ENCODE measurements around the gene LYZL4.

The LYZL4 gene

DNA sequence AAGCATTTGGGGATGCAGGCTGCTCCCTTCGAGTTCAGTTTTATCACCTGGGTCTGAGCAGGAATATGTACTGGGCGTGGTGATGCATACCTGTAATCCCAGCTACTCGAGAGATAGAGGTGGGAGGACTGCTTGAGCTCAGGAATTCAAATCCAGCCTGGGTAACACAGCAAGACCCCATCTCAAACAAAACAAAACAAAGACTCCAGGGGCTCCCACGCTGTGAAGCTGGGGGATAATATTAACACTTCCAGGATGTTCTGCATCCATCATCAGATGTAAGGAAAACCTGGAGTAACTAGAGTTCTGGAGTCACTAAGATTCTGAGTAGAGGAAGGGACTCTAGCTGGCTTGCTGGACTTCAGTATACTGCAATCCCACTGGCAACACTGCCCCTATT is 40.6 kb downstream of the LYZL4 start:
- DNase-seq: no peak

DNA sequence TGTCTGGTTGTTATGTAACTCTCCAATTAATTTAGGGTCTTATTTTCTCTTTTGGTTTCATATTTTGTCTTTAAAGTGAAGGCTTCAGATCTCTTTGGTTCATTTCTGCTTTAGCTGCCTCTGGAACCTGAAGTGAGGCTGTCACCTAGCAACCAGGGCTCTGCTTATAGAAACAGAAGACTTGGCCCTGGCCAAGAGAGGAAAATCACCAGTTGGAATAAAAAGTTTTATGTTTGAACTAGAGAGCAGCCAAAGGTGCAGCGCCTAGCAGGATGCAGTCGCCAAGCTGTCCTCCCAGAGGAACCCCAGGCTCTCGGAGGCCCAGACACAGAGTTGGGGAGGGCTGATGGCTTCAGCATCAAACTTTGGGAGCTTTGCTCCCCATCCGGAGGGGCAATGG is 41.1 kb downstream of the LYZL4 start:
- no peak for DNase-seq

DNA sequence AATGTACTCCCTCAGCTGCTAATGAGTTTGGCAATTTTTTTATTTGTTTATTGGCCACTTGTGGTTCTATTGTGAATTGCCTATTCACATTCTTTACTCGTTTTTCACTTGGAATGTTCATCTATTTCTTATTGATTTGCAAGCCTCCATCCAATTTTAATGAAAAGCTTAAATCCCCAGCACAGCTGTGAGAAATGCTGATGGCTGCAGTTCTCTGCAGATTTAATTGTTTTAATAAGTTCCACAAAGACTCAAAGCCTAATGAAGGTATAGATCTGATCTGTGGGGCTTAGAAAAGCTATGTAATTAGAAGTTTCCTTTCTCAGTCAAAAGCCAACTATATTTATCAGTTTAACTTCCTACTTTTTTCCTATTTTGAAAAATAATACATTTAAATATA is 41.5 kb downstream of the LYZL4 start:
- no peak for DNase-seq

DNA sequence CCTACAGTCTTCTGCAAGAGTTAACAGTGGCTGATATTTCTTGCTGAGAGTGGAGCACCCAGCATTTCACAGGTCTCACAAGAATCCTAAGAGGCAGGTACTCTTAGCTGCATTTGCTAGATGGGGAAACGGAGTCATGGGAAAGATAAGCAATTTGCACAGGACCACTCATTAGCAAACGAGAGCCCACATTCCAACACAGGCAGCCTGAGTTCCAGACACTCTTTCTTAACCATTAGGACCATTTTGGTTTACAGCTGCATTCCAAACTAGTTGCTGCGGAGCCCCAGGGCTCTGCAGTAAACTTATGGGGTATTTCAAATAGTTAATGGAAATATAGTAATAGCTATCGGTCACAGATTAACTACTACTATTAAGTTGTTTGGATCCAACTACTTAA is 42.5 kb downstream of the LYZL4 start:
- DNase-seq: no peak

DNA sequence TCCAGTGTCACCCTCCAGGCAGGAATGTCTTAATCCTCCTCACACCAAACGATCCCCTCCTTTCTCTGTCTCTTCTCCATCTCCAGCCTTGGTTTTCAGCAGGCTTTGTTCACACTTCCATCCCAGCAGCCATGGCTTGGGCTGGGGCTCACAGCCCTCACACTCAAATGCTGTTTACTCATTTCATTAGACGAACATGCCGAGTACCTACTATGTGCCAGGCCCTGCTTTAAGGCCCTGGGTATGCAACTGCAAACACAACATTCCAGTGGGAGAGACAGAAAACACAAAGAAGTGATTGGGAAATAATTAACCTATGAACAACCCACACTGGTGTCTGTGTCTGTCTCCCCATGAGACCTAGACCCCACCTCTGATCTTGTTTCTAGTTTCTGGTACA is 43.9 kb downstream of the LYZL4 start:
- DNase-seq: no peak

DNA sequence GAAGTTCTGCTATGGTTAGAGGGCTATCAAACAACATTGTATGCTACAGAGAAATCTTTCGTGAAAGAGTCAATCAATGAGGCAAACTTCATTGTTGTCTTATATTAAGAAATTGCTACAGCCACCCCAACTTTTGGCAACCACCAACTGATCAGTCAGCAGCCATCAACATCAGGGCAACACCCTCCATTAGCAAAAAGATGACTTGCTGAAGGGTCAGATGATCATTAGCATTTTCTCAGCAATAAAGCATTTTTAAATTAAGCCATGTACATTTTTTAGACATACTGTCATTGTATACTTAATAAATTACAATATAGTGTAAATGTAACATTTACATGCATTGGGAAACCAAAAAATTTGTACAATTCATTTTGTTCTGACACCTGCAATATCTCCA is 53.1 kb downstream of the LYZL4 start:
- DNase-seq: no peak

DNA sequence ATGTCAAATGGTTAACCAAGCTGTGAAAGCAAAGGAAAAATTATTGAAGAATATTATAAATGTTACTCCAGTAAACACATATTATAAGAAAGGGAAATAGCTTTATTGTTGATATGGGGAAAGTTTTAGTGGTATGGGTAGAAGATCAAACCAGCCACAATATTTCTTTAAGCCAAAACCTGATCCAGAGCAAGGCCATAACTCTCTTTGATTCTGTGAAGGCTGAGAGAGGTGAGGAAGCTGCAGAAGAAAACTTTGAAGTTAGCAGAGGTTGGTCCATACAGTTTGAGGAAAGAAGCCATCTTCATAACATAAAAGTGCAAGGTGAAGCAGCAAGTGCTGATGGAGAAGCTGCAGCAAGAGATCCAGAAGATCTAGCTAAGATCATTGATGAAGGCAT is 54.8 kb downstream of the LYZL4 start:
- DNase-seq: no peak

DNA sequence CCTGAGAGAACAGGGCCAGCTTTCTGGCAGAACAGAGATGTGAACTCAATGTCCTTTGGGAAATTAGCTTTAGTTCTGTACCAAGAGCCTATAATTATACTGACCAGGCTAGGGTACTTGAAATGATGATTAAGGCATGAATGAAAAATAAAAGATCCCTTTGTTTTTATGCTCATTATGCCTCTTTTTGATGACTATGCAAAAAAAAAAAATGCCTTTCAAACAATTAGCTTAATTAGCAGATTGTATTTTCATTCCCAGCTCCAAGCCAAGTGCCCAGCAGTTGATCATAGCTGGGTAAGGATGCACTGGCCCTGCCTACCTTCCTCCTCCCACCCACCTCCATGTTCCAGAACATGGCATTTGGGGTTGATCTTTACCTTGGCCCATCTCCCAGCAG is 56.8 kb downstream of the LYZL4 start:
- no peak for DNase-seq

DNA sequence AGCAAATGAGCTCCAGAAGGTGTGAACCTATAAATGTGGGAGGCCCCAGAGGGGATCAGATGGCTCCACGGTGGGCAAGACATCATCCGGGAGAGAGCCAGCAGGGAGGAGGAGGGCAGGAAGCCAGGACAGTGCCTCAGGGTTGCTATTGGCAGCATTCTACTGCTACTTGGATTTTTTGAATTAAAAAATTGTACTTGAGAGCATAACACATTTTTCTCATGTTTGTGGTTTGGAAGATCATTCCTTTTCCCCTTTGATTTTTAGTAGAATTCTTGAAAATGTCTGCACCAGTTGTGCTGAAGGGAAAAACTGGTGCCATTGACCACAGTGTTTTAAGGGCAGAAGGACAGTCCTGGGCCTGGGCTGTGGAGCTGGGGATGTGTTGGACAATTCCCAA is 59.2 kb downstream of the LYZL4 start:
- DNase-seq: peak; percentile 50

DNA sequence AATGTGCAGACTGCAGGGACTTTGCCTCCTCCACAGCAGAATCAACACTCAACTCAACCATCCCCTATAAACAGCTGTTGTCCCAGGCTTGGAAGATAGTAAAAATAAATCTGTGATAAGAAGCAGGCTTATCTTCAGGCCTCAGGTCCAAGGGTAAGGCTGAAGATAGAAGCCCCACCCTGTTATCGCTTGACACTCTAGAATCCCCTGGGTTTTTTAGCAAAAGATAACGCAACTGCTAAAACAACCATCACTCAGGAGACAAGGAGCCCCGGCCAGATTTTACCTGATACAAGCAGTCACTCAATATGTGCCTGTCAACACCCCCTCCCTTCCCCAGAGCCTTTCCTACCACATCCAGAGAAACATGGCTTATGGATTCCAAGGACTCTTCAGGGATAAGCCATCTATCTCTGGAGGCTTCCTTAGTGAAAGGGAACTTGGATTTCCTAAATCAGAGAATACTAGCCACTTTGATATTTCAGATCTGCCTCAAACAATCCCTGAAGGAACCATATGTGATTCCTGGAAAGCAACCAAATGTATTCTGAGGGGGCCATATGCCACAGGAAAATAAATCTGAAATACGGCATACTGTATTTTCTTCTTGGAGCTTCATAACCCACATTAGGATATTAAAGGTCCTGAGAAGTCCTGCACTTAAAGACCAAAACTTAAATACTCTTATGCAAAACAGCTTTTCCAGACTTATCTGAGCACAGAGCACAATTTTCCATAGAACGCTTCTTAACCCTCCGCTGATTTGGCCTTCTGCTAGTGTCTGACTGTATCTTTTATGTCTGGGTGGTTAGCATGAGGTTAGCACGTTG is 60.4 kb downstream of the LYZL4 start:
- DNase-seq: no peak

DNA sequence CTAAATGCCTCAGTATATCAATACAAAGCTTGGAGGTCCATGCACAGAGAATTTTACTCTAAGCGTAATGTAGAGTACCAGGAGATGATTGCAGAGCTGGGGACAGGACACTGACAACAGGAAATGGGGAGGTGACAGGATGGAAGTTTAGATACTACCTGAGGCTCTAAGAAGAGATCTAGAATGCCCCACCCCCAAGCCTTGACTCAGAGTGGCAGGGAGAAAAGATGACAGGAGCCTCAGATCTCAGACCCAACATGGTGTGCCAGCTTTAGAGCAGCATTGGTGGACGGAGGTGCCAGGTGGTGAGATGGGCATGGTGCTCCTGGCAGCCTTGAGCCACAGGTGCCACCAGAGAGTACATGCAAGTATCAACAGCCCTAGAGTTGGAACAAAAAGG is 62.5 kb downstream of the LYZL4 start:
- no peak for DNase-seq
